GM23338 (cell line): Measurements from ENCODE around the gene AVPR2. TPM values are rescaled to one million over a fixed set of nuclear protein-coding genes. Genes with fewer than 3 reads are reported as not detected.

Source experiments
- ATAC-seq: fragments of 200-7000 bp; cut with Tn5 transposase; 3 replicates; pipeline ENCODE4 v1.9.1; 2020
- DNase-seq: peaks from one replicate; pipeline ENCODE4 v3.0.0-alpha.2; 2015; ENCODE audit warnings: low spot score
- H2AFZ ChIP-seq: fragments of 200-600 bp; sonication (generic); 2 replicates; pipeline ENCODE4 v1.8.0; 2016; ENCODE audit warnings: antibody characterized with exemption, mild to moderate bottlenecking, moderate library complexity
- H3F3A ChIP-seq: fragments of 200-600 bp; sonication (generic); replicated peaks from 2 replicates; pipeline ENCODE4 v1.8.0; 2017; ENCODE audit warnings: antibody characterized with exemption, mixed run types, low read depth
- H3K27ac ChIP-seq: fragments of 200-600 bp; sonication (generic); 2 replicates; pipeline ENCODE4 v1.6.1; 2016; ENCODE audit warnings: low read depth
- H3K27me3 ChIP-seq: fragments of 200-600 bp; sonication (generic); 2 replicates; pipeline ENCODE4 v1.8.0; 2016; ENCODE audit warnings: mild to moderate bottlenecking, mixed run types, moderate library complexity; ENCODE audit not compliant: insufficient read depth
- H3K36me3 ChIP-seq: fragments of 200-600 bp; sonication (generic); 2 replicates; pipeline ENCODE4 v1.8.0; 2016; ENCODE audit warnings: mild to moderate bottlenecking; ENCODE audit not compliant: insufficient read depth
- H3K4me1 ChIP-seq: fragments of 200-600 bp; sonication (generic); 2 replicates; pipeline ENCODE4 v1.8.0; 2016; ENCODE audit warnings: mild to moderate bottlenecking, moderate library complexity; ENCODE audit not compliant: insufficient read depth
- H3K4me2 ChIP-seq: fragments of 200-600 bp; sonication (generic); 2 replicates; pipeline ENCODE4 v1.7.1; 2017; ENCODE audit warnings: mixed run types
- H3K4me3 ChIP-seq: fragments of 200-600 bp; sonication (generic); 2 replicates; pipeline ENCODE4 v1.6.1; 2016; ENCODE audit warnings: mixed run types
- H3K79me2 ChIP-seq: fragments of 200-600 bp; sonication (generic); replicated peaks from 2 replicates; pipeline ENCODE4 v1.8.0; 2017; ENCODE audit warnings: mild to moderate bottlenecking; ENCODE audit not compliant: insufficient read depth
- H3K9me2 ChIP-seq: fragments of 200-600 bp; sonication (generic); 2 replicates; pipeline ENCODE4 v1.8.0; 2017; ENCODE audit not compliant: insufficient read depth
- H4K20me1 ChIP-seq: fragments of 200-600 bp; sonication (generic); replicated peaks from 2 replicates; pipeline ENCODE4 v1.8.0; 2017; ENCODE audit warnings: mild to moderate bottlenecking; ENCODE audit not compliant: insufficient read depth
- H3K27ac Mint-ChIP-seq: 2 replicates; pipeline ENCODE4 v1.8.0; 2020; ENCODE audit warnings: inconsistent platforms, mild to moderate bottlenecking, moderate library complexity, mixed read lengths
- H3K27me3 Mint-ChIP-seq: 3 replicates; pipeline ENCODE4 v1.8.0; 2022; ENCODE audit warnings: low read depth, mild to moderate bottlenecking, moderate library complexity, mixed read lengths, inconsistent platforms; ENCODE audit not compliant: insufficient read depth, poor library complexity
- H3K36me3 Mint-ChIP-seq: 3 replicates; pipeline ENCODE4 v1.8.0; 2021; ENCODE audit warnings: low read depth, mild to moderate bottlenecking, inconsistent platforms, moderate library complexity, mixed read lengths
- H3K4me1 Mint-ChIP-seq: 3 replicates; pipeline ENCODE4 v1.8.0; 2020; ENCODE audit warnings: mild to moderate bottlenecking, inconsistent platforms, mixed read lengths
- H3K4me3 Mint-ChIP-seq: 3 replicates; pipeline ENCODE4 v1.8.0; 2021; ENCODE audit warnings: moderate library complexity, mild to moderate bottlenecking, inconsistent platforms, mixed read lengths
- H3K9me3 Mint-ChIP-seq: 3 replicates; pipeline ENCODE4 v1.8.0; 2020; ENCODE audit warnings: moderate library complexity, mild to moderate bottlenecking, inconsistent platforms, mixed read lengths
- CREB1 ChIP-seq: fragments of 250-450 bp; sonication (Bioruptor Pico); IDR thresholded peaks from 2 replicates; pipeline ENCODE4 v1.5.0; 2020; ENCODE audit warnings: low read depth, mild to moderate bottlenecking, moderate library complexity
- CTCF ChIP-seq, 2 experiments: fragments of 200-600 bp in 1 of 2; sonication (generic) in 1 of 2; conservative IDR thresholded peaks; 2 replicates each; pipeline versions ENCODE4 v1.5.1 to v1.6.1; 2016 to 2017; ENCODE audit warnings: antibody characterized with exemption in 2 of 2, low read depth in 2 of 2, mild to moderate bottlenecking in 2 of 2, moderate library complexity in 1 of 2
- ETS1 ChIP-seq: IDR thresholded peaks from 2 replicates; pipeline ENCODE4 v1.6.1; 2016; ENCODE audit warnings: antibody characterized with exemption
- EZH2 ChIP-seq: fragments of 200-600 bp; sonication (generic); IDR thresholded peaks from one replicate; pipeline ENCODE4 v1.8.0; 2017; ENCODE audit warnings: antibody characterized with exemption, mild to moderate bottlenecking, low read depth; ENCODE audit not compliant: unreplicated experiment
- EZH2phosphoT487 ChIP-seq: fragments of 200-600 bp; sonication (generic); IDR thresholded peaks from one replicate; pipeline ENCODE4 v1.8.1; 2018; ENCODE audit warnings: antibody characterized with exemption; ENCODE audit not compliant: unreplicated experiment
- JUNB ChIP-seq: IDR thresholded peaks from one replicate; pipeline ENCODE4 v1.6.1; 2016; ENCODE audit warnings: antibody characterized with exemption; ENCODE audit not compliant: unreplicated experiment
- NANOG ChIP-seq: IDR thresholded peaks from 2 replicates; pipeline ENCODE4 v1.6.1; 2016; ENCODE audit warnings: antibody characterized with exemption, borderline replicate concordance
- POLR2AphosphoS5 ChIP-seq: IDR thresholded peaks from 2 replicates; pipeline ENCODE4 v1.6.1; 2016; ENCODE audit warnings: antibody characterized with exemption, low read depth
- REST ChIP-seq: IDR thresholded peaks from one replicate; pipeline ENCODE4 v1.6.1; 2018; ENCODE audit warnings: antibody characterized with exemption; ENCODE audit not compliant: unreplicated experiment
- STAT1 ChIP-seq: IDR thresholded peaks from one replicate; pipeline ENCODE4 v1.6.1; 2016; ENCODE audit warnings: antibody characterized with exemption; ENCODE audit not compliant: unreplicated experiment
- ZNF114 ChIP-seq: fragments of 250-450 bp; sonication (Bioruptor Pico); IDR thresholded peaks from 2 replicates; pipeline ENCODE4 v1.5.0; 2020; ENCODE audit warnings: mild to moderate bottlenecking, moderate library complexity
- ZNF331 ChIP-seq: fragments of 250-450 bp; sonication (Bioruptor Pico); IDR thresholded peaks from 2 replicates; pipeline ENCODE4 v1.5.0; 2020; ENCODE audit warnings: low read depth, mild to moderate bottlenecking, moderate library complexity
- ZNF462 ChIP-seq: fragments of 250-450 bp; sonication (Bioruptor Pico); IDR thresholded peaks from 2 replicates; pipeline ENCODE4 v1.5.0; 2020; ENCODE audit warnings: mild to moderate bottlenecking, moderate library complexity
- polyA plus RNA-seq: library from polyadenylated mRNA; unstranded; fragments of >200 nt; fragmentation: Nextera tagmentation; extraction: Ambion mirVana; gene quantifications from 2 replicates; pipeline ENCODE4 v1.2.1, GENCODE V29; 2016
- total RNA-seq: library from RNA; depleted of rRNA; stranded (reverse); fragments of >200 nt; shearing (Covaris generic); gene quantifications from 2 replicates; pipeline ENCODE4 v1.2.3, GENCODE V29; 2014

AVPR2 gene
- total and polyA plus RNA-seq, 2 experiments from 2014 or later: not detected

GRCh38 chrX:153867139-153867538 is 37.3 kb upstream of the AVPR2 start:
- H3K9me3 Mint-ChIP-seq: no peaks in the 10 kb centered on the region
- peaks cover 4% of the 10 kb centered on the region for H3K27me3 Mint-ChIP-seq
- Histone ChIP-seq H3K9me2 (no peaks in the 10 kb centered on the region), H2AFZ (no peak overlapping the region), H3K79me2 (no peaks in the 10 kb centered on the region), H3F3A (no peaks in the 10 kb centered on the region), H3K4me1 (no peaks in the 10 kb centered on the region; the same call in 1 of the 2 replicates), H3K4me3 (no peak overlapping the region), H3K36me3 (no peaks in the 10 kb centered on the region), H3K27ac (no peak overlapping the region), H3K4me2 (no peak overlapping the region), H3K27me3 (no peaks in the 10 kb centered on the region), H4K20me1 (no peaks in the 10 kb centered on the region)
- H3K36me3 Mint-ChIP-seq: peaks cover 19% of the 10 kb centered on the region
- peaks cover 14% of the 10 kb centered on the region for H3K4me1 Mint-ChIP-seq
- no peak overlapping the region for H3K4me3 Mint-ChIP-seq
- no peak overlapping the region for H3K27ac Mint-ChIP-seq
- ATAC-seq (no peak), DNase-seq (no peak)
- no peak for TF ChIP-seq ZNF331 (CRISPR knock-in tag)
- no peak for TF ChIP-seq CTCF (conservative IDR thresholded peaks at IDR 0.05; ENCODE audit: low read depth in 2 of 2)
- TF ChIP-seq EZH2phosphoT487: no peak
- no peak for TF ChIP-seq ZNF462
- TF ChIP-seq NANOG: no peak
- TF ChIP-seq ETS1: no peak
- TF ChIP-seq POLR2AphosphoS5: no peak
- no peak for TF ChIP-seq EZH2
- TF ChIP-seq STAT1: no peak
- TF ChIP-seq CREB1 (CRISPR knock-in tag): no peak
- TF ChIP-seq REST: no peak
- TF ChIP-seq ZNF114 (CRISPR knock-in tag): no peak
- TF ChIP-seq JUNB: no peak
